Duodenal mucosa (tissue), 2 donors: ENCODE results near the gene CP.
A peak's percentile ranks its signal among the peaks of the same experiment; 100 is the strongest.

ENCODE experiments used
- H3K27ac ChIP-seq: one replicate; pipeline ENCODE4 v1.7.0; 2013; ENCODE audit warnings: low read depth, low read length
- H3K27me3 ChIP-seq, 2 donors: one replicate each; pipeline ENCODE4 v1.7.0; 2013; ENCODE audit warnings: low read length in 2 of 2, control low read depth in 1 of 2; ENCODE audit not compliant: insufficient read depth in 2 of 2, control insufficient read depth in 1 of 2
- H3K36me3 ChIP-seq, 2 donors: one replicate each; pipeline ENCODE4 v1.7.0; 2013; ENCODE audit warnings: low read length in 2 of 2, control low read depth in 1 of 2; ENCODE audit not compliant: insufficient read depth in 2 of 2, control insufficient read depth in 1 of 2
- H3K4me1 ChIP-seq, 2 donors: one replicate each; pipeline ENCODE4 v1.7.0; 2013; ENCODE audit warnings: low read length in 2 of 2, control low read depth in 1 of 2; ENCODE audit not compliant: insufficient read depth in 2 of 2, control insufficient read depth in 1 of 2
- H3K4me3 ChIP-seq, 2 donors: one replicate each; pipeline ENCODE4 v1.7.0; 2013; ENCODE audit warnings: low read length in 2 of 2, low read depth in 1 of 2
- H3K9ac ChIP-seq, 2 donors: one replicate each; pipeline ENCODE4 v1.7.0; 2013; ENCODE audit warnings: low read length in 2 of 2, low read depth in 1 of 2
- H3K9me3 ChIP-seq, 2 donors: one replicate each; pipeline ENCODE4 v1.7.0; 2013; ENCODE audit warnings: low read length in 2 of 2, control low read depth in 1 of 2; ENCODE audit not compliant: control insufficient read depth in 1 of 2

The CP gene

GRCh38 chr3:149131589-149131988 is 90.0 kb downstream of the CP start:
- H3K27me3 ChIP-seq = no peaks in the 10 kb centered on the region
- H3K4me3 ChIP-seq = peak overlapping the region; percentile 94 to 99
- peak overlapping the region; percentile 20 to 79 for H3K9ac ChIP-seq
- no peaks in the 10 kb centered on the region for H3K9me3 ChIP-seq
- H3K27ac ChIP-seq = no peak overlapping the region
- peaks cover 30 to 37% of the 10 kb centered on the region in 2 donors for H3K4me1 ChIP-seq
- no peaks in the 10 kb centered on the region for H3K36me3 ChIP-seq

- peaks cover 30 to 33% of the 10 kb centered on the region in 2 donors for H3K4me1 ChIP-seq
- H3K9ac ChIP-seq = peak within 1 kb of the TSS; percentile 79 to 96
- no peaks in the 10 kb centered on the region for H3K27me3 ChIP-seq
- H3K27ac ChIP-seq = peak within 1 kb of the TSS; percentile 89
- H3K4me3 ChIP-seq = peak within 1 kb of the TSS; percentile 94 to 99
- H3K36me3 ChIP-seq = no peaks in the 10 kb centered on the region
- H3K9me3 ChIP-seq = no peaks in the 10 kb centered on the region
Measured at GRCh38 chr3:149129326-149130205, 92.1 kb downstream of the CP start, which contains the start of gene HPS3. HPS3 (plus strand) TSS chr3:149129638; CDS start chr3:149129724, 86 bp downstream.

DNA sequence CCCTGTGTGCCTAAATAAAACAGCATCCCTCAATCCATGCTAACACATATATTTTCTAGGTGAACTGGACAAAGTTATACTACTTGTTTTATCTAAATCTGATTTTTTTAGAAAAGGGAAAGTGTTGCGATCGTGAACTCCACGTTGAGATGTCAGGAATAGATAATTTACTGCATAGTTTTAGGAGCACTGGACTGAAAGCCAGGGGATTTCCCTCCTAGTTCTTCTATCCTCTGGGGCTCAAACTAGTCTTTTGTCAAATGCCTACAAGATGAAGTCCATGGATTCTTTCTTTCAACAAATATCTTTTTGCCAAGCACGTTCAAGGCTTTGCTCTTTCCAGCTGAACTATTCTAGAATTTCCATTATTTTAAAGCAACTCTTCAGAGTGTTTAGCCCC is 92.8 kb downstream of the CP start:
- H3K27me3 ChIP-seq = no peaks in the 10 kb centered on the region
- no peaks in the 10 kb centered on the region for H3K36me3 ChIP-seq
- H3K4me3 ChIP-seq = peak overlapping the region; percentile 94 to 99
- H3K27ac ChIP-seq = no peak overlapping the region
- H3K9ac ChIP-seq = peak overlapping the region; percentile 79 to 96
- peaks cover 26 to 30% of the 10 kb centered on the region in 2 donors for H3K4me1 ChIP-seq
- no peaks in the 10 kb centered on the region for H3K9me3 ChIP-seq

GRCh38 chr3:149122721-149123578 is 98.7 kb downstream of the CP start:
- Histone ChIP-seq H3K9me3 (no peaks in the 10 kb centered on the region), H3K27me3 (no peaks in the 10 kb centered on the region), H3K36me3 (no peaks in the 10 kb centered on the region), H3K4me1 (no peaks in the 10 kb centered on the region), H3K27ac (no peak overlapping the region), H3K4me3 (no peak overlapping the region), H3K9ac (no peak overlapping the region)
